ENCODE data around the gene KRT28. TPM values are rescaled to one million over a fixed set of nuclear protein-coding genes. Genes with fewer than 3 reads are reported as not detected.

KRT28 gene
- total and polyA plus RNA-seq, 2 donors (not counting 1 experiment from before 2014, with no cell fraction given): not detected

DNA sequence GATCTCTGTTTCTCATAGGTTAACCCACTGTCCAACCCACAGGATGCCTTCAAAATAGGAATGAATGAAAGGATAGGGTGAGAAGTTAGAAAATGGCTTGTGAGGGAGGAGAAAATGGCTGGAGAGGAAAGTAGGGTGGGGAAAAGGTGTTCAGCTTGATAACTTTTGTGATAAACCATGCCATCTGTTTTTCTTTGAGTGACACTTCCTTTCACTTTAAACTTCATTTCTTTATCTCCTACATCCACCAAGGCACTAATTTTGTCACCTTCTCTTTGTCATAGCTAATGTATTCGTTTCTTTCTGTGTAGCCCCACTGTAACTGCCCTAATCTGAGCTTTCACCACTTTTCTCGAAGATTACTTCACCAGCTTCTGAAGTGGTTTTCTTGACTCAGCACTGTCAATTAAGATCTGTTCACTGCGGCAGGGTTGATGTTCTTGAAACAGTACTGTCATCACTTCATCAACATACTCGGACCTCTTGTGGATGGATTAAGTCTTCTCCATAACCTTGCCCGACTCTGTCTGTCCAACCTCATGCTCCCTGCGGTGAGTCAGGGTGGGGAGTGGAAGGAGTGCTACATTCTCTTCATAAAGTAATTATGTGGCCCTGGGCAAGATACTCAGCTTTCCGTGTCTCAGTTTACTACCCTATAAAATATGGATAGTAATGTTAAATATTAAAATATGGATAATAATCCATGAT lies 28.1 kb upstream of the KRT28 start:
- Histone ChIP-seq H3K4me2 (ENCODE audit: extremely low read depth, insufficient read depth, low read length) (no peak overlapping the region), H3K27ac (ENCODE audit: insufficient read depth, low read length) (no peak overlapping the region), H3K9me3 (ENCODE audit: control insufficient read depth, insufficient read depth, low read depth, low read length) (no peaks in the 10 kb centered on the region), H3K36me3 (ENCODE audit: control insufficient read depth, insufficient read depth, low read length) (no peaks in the 10 kb centered on the region), H3K4me1 (ENCODE audit: control insufficient read depth, extremely low read depth, insufficient read depth, low read length) (no peaks in the 10 kb centered on the region), H3K27me3 (ENCODE audit: control insufficient read depth, insufficient read depth, low read length) (no peaks in the 10 kb centered on the region), H3K79me2 (ENCODE audit: control insufficient read depth, insufficient read depth, low read length) (no peaks in the 10 kb centered on the region), H3K4me3 (replicated peaks in 1 of 4; ENCODE audit: control extremely low read depth in 1 of 4, insufficient read depth in 1 of 4, low read depth in 3 of 4, low read length in 4 of 4) (no peak overlapping the region), H2AFZ (ENCODE audit: low read length) (no peak overlapping the region), H4K20me1 (ENCODE audit: control insufficient read depth, extremely low read depth, insufficient read depth, low read length) (no peaks in the 10 kb centered on the region), H3K9ac (ENCODE audit: insufficient read depth, low read length) (no peak overlapping the region)
- DNase-seq (ENCODE audit: low read depth in 2 of 2): peak; percentile 16 to 50
- TF ChIP-seq EZH2 (IDR thresholded peaks at IDR 0.05; ENCODE audit: low read length, missing control alignments): no peak
- TF ChIP-seq, protein P1, sequence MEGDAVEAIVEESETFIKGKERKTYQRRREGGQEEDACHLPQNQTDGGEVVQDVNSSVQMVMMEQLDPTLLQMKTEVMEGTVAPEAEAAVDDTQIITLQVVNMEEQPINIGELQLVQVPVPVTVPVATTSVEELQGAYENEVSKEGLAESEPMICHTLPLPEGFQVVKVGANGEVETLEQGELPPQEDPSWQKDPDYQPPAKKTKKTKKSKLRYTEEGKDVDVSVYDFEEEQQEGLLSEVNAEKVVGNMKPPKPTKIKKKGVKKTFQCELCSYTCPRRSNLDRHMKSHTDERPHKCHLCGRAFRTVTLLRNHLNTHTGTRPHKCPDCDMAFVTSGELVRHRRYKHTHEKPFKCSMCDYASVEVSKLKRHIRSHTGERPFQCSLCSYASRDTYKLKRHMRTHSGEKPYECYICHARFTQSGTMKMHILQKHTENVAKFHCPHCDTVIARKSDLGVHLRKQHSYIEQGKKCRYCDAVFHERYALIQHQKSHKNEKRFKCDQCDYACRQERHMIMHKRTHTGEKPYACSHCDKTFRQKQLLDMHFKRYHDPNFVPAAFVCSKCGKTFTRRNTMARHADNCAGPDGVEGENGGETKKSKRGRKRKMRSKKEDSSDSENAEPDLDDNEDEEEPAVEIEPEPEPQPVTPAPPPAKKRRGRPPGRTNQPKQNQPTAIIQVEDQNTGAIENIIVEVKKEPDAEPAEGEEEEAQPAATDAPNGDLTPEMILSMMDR (conservative IDR thresholded peaks at IDR 0.05 in 1 of 2, IDR thresholded peaks at IDR 0.05 in 1 of 2; ENCODE audit: low read depth in 1 of 2, low read length in 2 of 2): no peak

DNA sequence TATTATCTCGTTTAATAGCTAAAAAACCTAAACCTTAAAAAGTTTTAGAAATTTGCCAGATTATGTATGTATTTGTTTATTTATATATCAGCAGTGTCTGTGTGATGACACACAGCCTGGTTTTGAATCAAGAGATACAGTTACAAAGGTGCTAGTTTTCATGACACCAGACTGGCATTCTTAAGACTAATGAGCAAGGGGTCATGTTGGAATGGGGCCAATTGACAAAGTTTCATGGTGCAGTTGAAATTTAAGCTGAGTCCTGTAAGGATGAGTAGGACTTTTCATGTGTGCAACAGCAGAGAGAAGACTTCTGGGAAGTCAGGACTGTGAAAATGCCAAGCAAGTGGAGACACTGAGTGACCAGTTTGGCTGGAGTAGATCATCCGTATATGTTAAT lies 25.8 kb upstream of the KRT28 start:
- H3K9ac ChIP-seq (ENCODE audit: insufficient read depth, low read length): no peak overlapping the region
- H3K27ac ChIP-seq (ENCODE audit: insufficient read depth, low read length): no peak overlapping the region
- no peaks in the 10 kb centered on the region for H4K20me1 ChIP-seq (ENCODE audit: control insufficient read depth, extremely low read depth, insufficient read depth, low read length)
- no peaks in the 10 kb centered on the region for H3K79me2 ChIP-seq (ENCODE audit: control insufficient read depth, insufficient read depth, low read length)
- H3K4me1 ChIP-seq (ENCODE audit: control insufficient read depth, extremely low read depth, insufficient read depth, low read length): no peaks in the 10 kb centered on the region
- no peak overlapping the region for H3K4me3 ChIP-seq (replicated peaks in 1 of 4; ENCODE audit: control extremely low read depth in 1 of 4, insufficient read depth in 1 of 4, low read depth in 3 of 4, low read length in 4 of 4)
- H3K4me2 ChIP-seq (ENCODE audit: extremely low read depth, insufficient read depth, low read length): no peak overlapping the region
- no peaks in the 10 kb centered on the region for H3K9me3 ChIP-seq (ENCODE audit: control insufficient read depth, insufficient read depth, low read depth, low read length)
- H3K27me3 ChIP-seq (ENCODE audit: control insufficient read depth, insufficient read depth, low read length): no peaks in the 10 kb centered on the region
- H2AFZ ChIP-seq (ENCODE audit: low read length): no peak overlapping the region
- TF ChIP-seq EZH2 (IDR thresholded peaks at IDR 0.05; ENCODE audit: low read length, missing control alignments): no peak
- TF ChIP-seq, protein P1 (conservative IDR thresholded peaks at IDR 0.05 in 1 of 2, IDR thresholded peaks at IDR 0.05 in 1 of 2; ENCODE audit: low read depth in 1 of 2, low read length in 2 of 2): no peak
- H3K36me3 ChIP-seq (ENCODE audit: control insufficient read depth, insufficient read depth, low read length): no peaks in the 10 kb centered on the region
- DNase-seq (ENCODE audit: low read depth in 2 of 2): no peak

DNA sequence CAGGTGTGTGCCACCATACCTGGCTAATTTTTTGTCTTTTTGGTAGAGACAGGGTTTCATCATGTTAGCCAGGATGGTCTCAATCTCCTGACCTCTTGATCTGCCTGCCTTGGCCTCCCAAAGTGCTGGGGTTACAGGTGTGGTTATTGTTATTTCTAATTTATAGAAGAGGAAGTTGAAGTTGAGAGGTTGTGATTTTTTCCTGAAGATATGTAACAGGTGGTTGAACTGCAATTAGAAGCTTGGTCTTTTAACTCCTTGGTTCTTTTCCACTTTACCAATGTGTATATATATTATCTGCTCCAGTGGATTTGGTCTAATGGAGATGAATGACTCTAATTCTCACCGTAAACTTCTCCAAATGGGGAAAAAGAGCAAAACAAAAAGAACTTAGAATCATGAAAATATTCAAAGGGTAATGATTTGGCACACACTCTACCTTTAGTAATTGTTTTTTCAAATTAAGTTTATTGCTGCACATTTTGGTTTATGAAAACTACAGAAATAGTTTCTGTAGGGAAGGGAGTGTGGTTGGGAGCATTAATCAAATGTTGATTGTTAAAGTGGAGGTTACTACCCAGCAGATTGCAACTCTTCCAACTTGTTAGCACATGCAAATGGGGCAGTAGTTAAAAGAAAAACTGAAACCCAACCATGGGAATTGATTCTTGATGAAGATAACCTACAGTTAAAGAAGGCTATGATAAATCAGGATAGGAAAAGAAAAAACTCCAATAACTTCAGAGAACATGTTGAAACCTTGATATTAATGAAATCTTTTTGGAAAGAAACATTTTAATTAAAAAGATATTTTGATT lies 24.5 kb upstream of the KRT28 start:
- H3K9me3 ChIP-seq (ENCODE audit: control insufficient read depth, insufficient read depth, low read depth, low read length): no peaks in the 10 kb centered on the region
- H3K36me3 ChIP-seq (ENCODE audit: control insufficient read depth, insufficient read depth, low read length): no peaks in the 10 kb centered on the region
- H3K27me3 ChIP-seq (ENCODE audit: control insufficient read depth, insufficient read depth, low read length): no peaks in the 10 kb centered on the region
- H3K79me2 ChIP-seq (ENCODE audit: control insufficient read depth, insufficient read depth, low read length): no peaks in the 10 kb centered on the region
- H2AFZ ChIP-seq (ENCODE audit: low read length): no peak overlapping the region
- H3K4me3 ChIP-seq (replicated peaks in 1 of 4; ENCODE audit: control extremely low read depth in 1 of 4, insufficient read depth in 1 of 4, low read depth in 3 of 4, low read length in 4 of 4): no peak overlapping the region
- no peak for DNase-seq (ENCODE audit: low read depth in 2 of 2)
- no peak for TF ChIP-seq EZH2 (IDR thresholded peaks at IDR 0.05; ENCODE audit: low read length, missing control alignments)
- TF ChIP-seq, protein P1 (conservative IDR thresholded peaks at IDR 0.05 in 1 of 2, IDR thresholded peaks at IDR 0.05 in 1 of 2; ENCODE audit: low read depth in 1 of 2, low read length in 2 of 2): no peak
- H4K20me1 ChIP-seq (ENCODE audit: control insufficient read depth, extremely low read depth, insufficient read depth, low read length): no peaks in the 10 kb centered on the region
- no peaks in the 10 kb centered on the region for H3K4me1 ChIP-seq (ENCODE audit: control insufficient read depth, extremely low read depth, insufficient read depth, low read length)
- no peak overlapping the region for H3K4me2 ChIP-seq (ENCODE audit: extremely low read depth, insufficient read depth, low read length)
- no peak overlapping the region for H3K9ac ChIP-seq (ENCODE audit: insufficient read depth, low read length)
- H3K27ac ChIP-seq (ENCODE audit: insufficient read depth, low read length): no peak overlapping the region

Measured in fibroblast of lung (primary cell).